Liver (tissue), 9 donors: ENCODE data around the gene CYP4F3. TPM values are rescaled to one million over a fixed set of nuclear protein-coding genes. Genes with fewer than 3 reads are reported as not detected.
"Not testable (repeated sequence)": the region's sequence is repeated elsewhere in the genome, so short reads cannot be mapped to it uniquely, and the experiment has no call there.

ENCODE experiments used
- DNase-seq: peaks from one replicate; pipeline ENCODE4 v3.0.0-alpha.2; 2017; ENCODE audit warnings: low spot score
- H3K27ac ChIP-seq, 2 donors: one replicate each; pipeline ENCODE4 v1.7.0; 2013; ENCODE audit warnings: inconsistent platforms in 2 of 2, low read length in 2 of 2, control low read depth in 1 of 2, low read depth in 1 of 2, mild to moderate bottlenecking in 1 of 2
- H3K27me3 ChIP-seq, 4 donors: one replicate each; pipeline versions ENCODE4 v1.6.1 to v1.7.0; 2013; ENCODE audit warnings: low read length in 3 of 4, inconsistent platforms in 1 of 4, mild to moderate bottlenecking in 1 of 4, moderate library complexity in 1 of 4; ENCODE audit not compliant: control insufficient read depth in 4 of 4, insufficient read depth in 4 of 4
- H3K36me3 ChIP-seq, 4 donors: one replicate each; pipeline versions ENCODE4 v1.6.1 to v1.7.0; 2013; ENCODE audit warnings: low read length in 3 of 4, mild to moderate bottlenecking in 3 of 4, low read depth in 1 of 4, moderate library complexity in 1 of 4; ENCODE audit not compliant: control insufficient read depth in 4 of 4, insufficient read depth in 3 of 4
- H3K4me1 ChIP-seq, 4 donors: one replicate each; pipeline versions ENCODE4 v1.6.1 to v1.7.0; 2013; ENCODE audit warnings: low read length in 3 of 4, mild to moderate bottlenecking in 3 of 4, moderate library complexity in 1 of 4; ENCODE audit not compliant: control insufficient read depth in 4 of 4, insufficient read depth in 4 of 4
- H3K4me3 ChIP-seq, 3 donors: one replicate each; pipeline versions ENCODE4 v1.6.1 to v1.7.0; 2013; ENCODE audit warnings: low read length in 3 of 3, control low read depth in 1 of 3, low read depth in 1 of 3, mild to moderate bottlenecking in 1 of 3
- H3K9ac ChIP-seq, 2 donors: one replicate each; pipeline ENCODE4 v1.7.0; 2013; ENCODE audit warnings: low read length in 2 of 2, mild to moderate bottlenecking in 2 of 2, moderate library complexity in 2 of 2, control low read depth in 1 of 2, low read depth in 1 of 2
- H3K9me3 ChIP-seq, 4 donors: one replicate each; pipeline versions ENCODE4 v1.6.1 to v1.7.0; 2013; ENCODE audit warnings: low read length in 3 of 4; ENCODE audit not compliant: control insufficient read depth in 4 of 4
- ATF3 ChIP-seq: IDR thresholded peaks from 2 replicates; pipeline ENCODE4 v1.6.1; 2016; ENCODE audit warnings: antibody characterized with exemption
- EGR1 ChIP-seq, 2 donors: IDR thresholded peaks; 2 replicates each; pipeline ENCODE4 v1.6.1; 2016 to 2018; ENCODE audit warnings: antibody characterized with exemption in 2 of 2, low read depth in 2 of 2
- FOXA1 ChIP-seq: IDR thresholded peaks from 2 replicates; pipeline ENCODE4 v1.6.1; 2016; ENCODE audit warnings: antibody characterized with exemption
- FOXA2 ChIP-seq: IDR thresholded peaks from 2 replicates; pipeline ENCODE4 v1.6.1; 2016; ENCODE audit warnings: antibody characterized with exemption
- GABPA ChIP-seq, 2 donors: IDR thresholded peaks in 1 of 2; conservative IDR thresholded peaks in 1 of 2; 2 replicates each; pipeline ENCODE4 v1.6.1; 2016; ENCODE audit warnings: antibody characterized with exemption in 2 of 2, mild to moderate bottlenecking in 1 of 2, moderate library complexity in 1 of 2
- HNF4A ChIP-seq, 2 donors: conservative IDR thresholded peaks; 2 replicates each; pipeline ENCODE4 v1.6.1; 2016; ENCODE audit warnings: antibody characterized with exemption in 2 of 2, mild to moderate bottlenecking in 2 of 2
- HNF4G ChIP-seq: IDR thresholded peaks from 2 replicates; pipeline ENCODE4 v1.6.1; 2016; ENCODE audit warnings: antibody characterized with exemption
- JUND ChIP-seq, 2 donors: IDR thresholded peaks; 2 replicates each; pipeline ENCODE4 v1.6.1; 2016; ENCODE audit warnings: antibody characterized with exemption in 2 of 2
- NR2F2 ChIP-seq: IDR thresholded peaks from 2 replicates; pipeline ENCODE4 v1.6.1; 2016; ENCODE audit warnings: antibody characterized with exemption
- RAD21 ChIP-seq, 2 donors: IDR thresholded peaks; 2 replicates each; pipeline ENCODE4 v1.6.1; 2016; ENCODE audit warnings: antibody characterized with exemption in 2 of 2, mild to moderate bottlenecking in 2 of 2
- RXRA ChIP-seq, 2 donors: IDR thresholded peaks; 2 replicates each; pipeline ENCODE4 v1.6.1; 2017 to 2018; ENCODE audit warnings: antibody characterized with exemption in 2 of 2, mild to moderate bottlenecking in 1 of 2
- SP1 ChIP-seq: IDR thresholded peaks from 2 replicates; pipeline ENCODE4 v1.6.1; 2018; ENCODE audit warnings: antibody characterized with exemption, mild to moderate bottlenecking
- TAF1 ChIP-seq: conservative IDR thresholded peaks from 2 replicates; pipeline ENCODE4 v1.6.1; 2016; ENCODE audit warnings: antibody characterized with exemption, mild to moderate bottlenecking
- YY1 ChIP-seq: IDR thresholded peaks from 2 replicates; pipeline ENCODE4 v1.6.1; 2016; ENCODE audit warnings: antibody characterized with exemption, mild to moderate bottlenecking
- ZBTB33 ChIP-seq: IDR thresholded peaks from 2 replicates; pipeline ENCODE4 v1.6.1; 2016; ENCODE audit warnings: antibody characterized with exemption
- WGBS: extraction: QIAGEN DNeasy Blood & Tissue Kit; methylation state at CpG from one replicate; pipeline ENCODE4 v1.1.7; 2013; 5-methylcytosine and 5-hydroxymethylcytosine counted together
- polyA plus RNA-seq, 2 donors: library from polyadenylated mRNA; stranded (reverse) in 1 of 2; unstranded in 1 of 2; fragments of 200-250 nt in 1 of 2; fragments of >200 nt in 1 of 2; fragmentation: Nextera tagmentation in 1 of 2; extraction: Ambion mirVana in 1 of 2; gene quantifications; one replicate each; pipeline versions ENCODE4 v1.2.1 to v1.2.3, GENCODE V29; 2013 to 2015
- total RNA-seq, 2 donors: library from RNA; depleted of rRNA; stranded (reverse); fragments of >200 nt; gene quantifications; one replicate each; pipeline ENCODE4 v1.2.3, GENCODE V29; 2014
- TF ChIP-seq, protein P1 (sequence below): IDR thresholded peaks from 2 replicates; pipeline ENCODE4 v1.6.1; 2016; ENCODE audit warnings: antibody characterized with exemption, mild to moderate bottlenecking
- donor health status: healthy.
- donor health status: healthy.
- donor health status: healthy.
- donor health status: healthy.
- donor health status: healthy.

Gene CYP4F3
- total and polyA plus RNA-seq, 4 donors, result 58.4 to 168 (median 128) TPM

DNA sequence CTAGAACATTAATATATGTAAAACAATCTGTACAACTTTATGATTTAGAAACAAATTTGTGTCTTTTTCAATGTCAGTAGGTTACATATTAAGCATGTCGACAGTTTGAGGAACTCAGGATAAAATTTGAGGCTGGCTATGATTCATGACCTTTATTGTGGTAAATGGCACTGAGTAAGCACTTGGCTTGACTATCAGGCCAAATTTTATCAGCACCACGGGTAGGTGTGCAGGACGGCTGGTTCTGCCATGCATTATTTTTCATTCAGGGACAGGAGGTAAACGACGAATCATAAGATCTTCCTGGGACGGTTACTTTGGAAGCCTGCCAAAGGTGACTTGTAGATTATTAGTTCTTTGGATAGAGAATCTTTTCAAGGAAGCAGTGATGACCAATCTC, 45.6 kb upstream of the CYP4F3 start:
- Histone ChIP-seq H3K9me3 (peaks cover 0 to 7% (median 1%) of the 10 kb centered on the region in 4 donors), H3K27me3 (no peaks in the 10 kb centered on the region), H3K4me3 (no peak overlapping the region), H3K27ac (no peak overlapping the region), H3K4me1 (no peaks in the 10 kb centered on the region), H3K9ac (no peak overlapping the region), H3K36me3 (no peaks in the 10 kb centered on the region)
- no peak for TF ChIP-seq HNF4A (conservative IDR thresholded peaks at IDR 0.05)
- no peak for TF ChIP-seq SP1
- TF ChIP-seq RXRA (IDR thresholded peaks at IDR 0.05), result no peak
- TF ChIP-seq FOXA1, result no peak
- no peak for TF ChIP-seq HNF4G
- TF ChIP-seq ATF3, result no peak
- TF ChIP-seq JUND (IDR thresholded peaks at IDR 0.05), result no peak
- TF ChIP-seq EGR1 (IDR thresholded peaks at IDR 0.05; ENCODE audit: low read depth in 2 of 2), result no peak
- TF ChIP-seq ZBTB33, result no peak
- 45% methylated on average over 6 of the region's 6 CpGs for WGBS
- no peak for DNase-seq

DNA sequence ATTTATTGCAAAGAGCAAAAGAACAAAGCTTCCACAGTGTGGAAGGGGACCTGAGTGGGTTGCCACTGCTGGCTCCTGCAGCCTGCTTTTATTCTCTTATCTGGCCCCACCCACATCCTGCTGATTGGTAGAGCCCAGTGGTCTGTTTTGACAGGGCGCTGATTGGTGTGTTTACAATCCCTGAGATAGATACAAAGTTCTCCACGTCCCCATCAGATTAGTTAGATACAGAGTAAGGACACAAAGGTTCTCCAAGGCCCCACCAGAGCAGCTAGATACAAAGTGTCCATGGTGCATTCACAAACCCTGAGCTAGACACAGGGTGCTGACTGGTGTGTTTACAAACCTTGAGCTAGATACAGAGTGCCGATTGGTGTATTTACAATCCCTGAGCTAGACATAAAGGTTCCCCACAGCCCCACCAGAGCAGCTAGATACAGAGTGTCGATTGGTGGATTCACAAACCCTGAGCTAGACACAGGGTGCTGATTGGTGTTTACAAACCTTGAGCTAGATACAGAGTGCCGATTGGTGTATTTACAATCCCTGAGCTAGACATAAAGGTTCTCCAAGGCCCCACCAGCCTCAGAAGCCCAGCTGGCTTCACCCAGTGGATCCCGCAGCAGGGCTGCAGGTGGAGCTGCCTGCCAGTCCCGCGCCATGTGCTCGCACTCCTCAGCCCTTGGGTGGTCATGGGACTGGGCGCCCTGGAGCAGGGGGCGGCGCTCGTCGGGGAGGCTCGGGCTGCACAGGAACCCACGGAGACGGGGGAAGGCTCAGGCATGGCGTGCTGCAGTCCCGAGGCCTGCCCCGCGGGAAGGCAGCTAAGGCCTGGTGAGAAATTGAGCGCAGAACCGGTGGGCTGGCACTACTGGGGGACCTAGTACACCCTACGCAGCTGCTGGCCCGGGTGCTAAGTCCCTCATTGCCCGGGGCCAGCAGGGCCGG, 32.4 kb upstream of the CYP4F3 start:
- not testable (repeated sequence) for H3K27ac ChIP-seq, H3K9me3 ChIP-seq, H3K9ac ChIP-seq, H3K27me3 ChIP-seq, H3K4me3 ChIP-seq, H3K36me3 ChIP-seq, H3K4me1 ChIP-seq, DNase-seq
- WGBS, result 88% methylated on average over 27 of the region's 27 CpGs

GRCh38 chr19:15609261-15609660, 31.4 kb upstream of the CYP4F3 start:
- 75% methylated on average over 8 of the region's 8 CpGs for WGBS
- TF ChIP-seq FOXA1 (no peak), NR2F2 (no peak), ZBTB33 (no peak), JUND (IDR thresholded peaks at IDR 0.05) (no peak), RAD21 (IDR thresholded peaks at IDR 0.05) (no peak), TAF1 (no peak), HNF4G (no peak), FOXA2 (no peak), YY1 (no peak), SP1 (no peak), GABPA (IDR thresholded peaks at IDR 0.05 in 1 of 2, conservative IDR thresholded peaks at IDR 0.05 in 1 of 2) (no peak), ATF3 (no peak), EGR1 (IDR thresholded peaks at IDR 0.05; ENCODE audit: low read depth in 2 of 2) (no peak), RXRA (IDR thresholded peaks at IDR 0.05) (no peak)
- TF ChIP-seq, protein P1, sequence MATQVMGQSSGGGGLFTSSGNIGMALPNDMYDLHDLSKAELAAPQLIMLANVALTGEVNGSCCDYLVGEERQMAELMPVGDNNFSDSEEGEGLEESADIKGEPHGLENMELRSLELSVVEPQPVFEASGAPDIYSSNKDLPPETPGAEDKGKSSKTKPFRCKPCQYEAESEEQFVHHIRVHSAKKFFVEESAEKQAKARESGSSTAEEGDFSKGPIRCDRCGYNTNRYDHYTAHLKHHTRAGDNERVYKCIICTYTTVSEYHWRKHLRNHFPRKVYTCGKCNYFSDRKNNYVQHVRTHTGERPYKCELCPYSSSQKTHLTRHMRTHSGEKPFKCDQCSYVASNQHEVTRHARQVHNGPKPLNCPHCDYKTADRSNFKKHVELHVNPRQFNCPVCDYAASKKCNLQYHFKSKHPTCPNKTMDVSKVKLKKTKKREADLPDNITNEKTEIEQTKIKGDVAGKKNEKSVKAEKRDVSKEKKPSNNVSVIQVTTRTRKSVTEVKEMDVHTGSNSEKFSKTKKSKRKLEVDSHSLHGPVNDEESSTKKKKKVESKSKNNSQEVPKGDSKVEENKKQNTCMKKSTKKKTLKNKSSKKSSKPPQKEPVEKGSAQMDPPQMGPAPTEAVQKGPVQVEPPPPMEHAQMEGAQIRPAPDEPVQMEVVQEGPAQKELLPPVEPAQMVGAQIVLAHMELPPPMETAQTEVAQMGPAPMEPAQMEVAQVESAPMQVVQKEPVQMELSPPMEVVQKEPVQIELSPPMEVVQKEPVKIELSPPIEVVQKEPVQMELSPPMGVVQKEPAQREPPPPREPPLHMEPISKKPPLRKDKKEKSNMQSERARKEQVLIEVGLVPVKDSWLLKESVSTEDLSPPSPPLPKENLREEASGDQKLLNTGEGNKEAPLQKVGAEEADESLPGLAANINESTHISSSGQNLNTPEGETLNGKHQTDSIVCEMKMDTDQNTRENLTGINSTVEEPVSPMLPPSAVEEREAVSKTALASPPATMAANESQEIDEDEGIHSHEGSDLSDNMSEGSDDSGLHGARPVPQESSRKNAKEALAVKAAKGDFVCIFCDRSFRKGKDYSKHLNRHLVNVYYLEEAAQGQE, result no peak

More at GRCh38 chr19:15609261-15609660, 31.4 kb upstream of the CYP4F3 start:
- Histone ChIP-seq H3K4me3 (no peak overlapping the region), H3K36me3 (no peaks in the 10 kb centered on the region), H3K4me1 (no peaks in the 10 kb centered on the region), H3K9ac (no peak overlapping the region), H3K27me3 (no peaks in the 10 kb centered on the region), H3K27ac (no peak overlapping the region), H3K9me3 (no peaks in the 10 kb centered on the region)
- DNase-seq, result no peak
